ENCODE data around the gene ZDHHC3. TPM values are rescaled to one million over a fixed set of nuclear protein-coding genes. Genes with fewer than 3 reads are reported as not detected.

Gene ZDHHC3, protein sequence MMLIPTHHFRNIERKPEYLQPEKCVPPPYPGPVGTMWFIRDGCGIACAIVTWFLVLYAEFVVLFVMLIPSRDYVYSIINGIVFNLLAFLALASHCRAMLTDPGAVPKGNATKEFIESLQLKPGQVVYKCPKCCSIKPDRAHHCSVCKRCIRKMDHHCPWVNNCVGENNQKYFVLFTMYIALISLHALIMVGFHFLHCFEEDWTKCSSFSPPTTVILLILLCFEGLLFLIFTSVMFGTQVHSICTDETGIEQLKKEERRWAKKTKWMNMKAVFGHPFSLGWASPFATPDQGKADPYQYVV
- 10 to 100 TPM; 20.5 to 50.5 TPM for total RNA-seq

DNA sequence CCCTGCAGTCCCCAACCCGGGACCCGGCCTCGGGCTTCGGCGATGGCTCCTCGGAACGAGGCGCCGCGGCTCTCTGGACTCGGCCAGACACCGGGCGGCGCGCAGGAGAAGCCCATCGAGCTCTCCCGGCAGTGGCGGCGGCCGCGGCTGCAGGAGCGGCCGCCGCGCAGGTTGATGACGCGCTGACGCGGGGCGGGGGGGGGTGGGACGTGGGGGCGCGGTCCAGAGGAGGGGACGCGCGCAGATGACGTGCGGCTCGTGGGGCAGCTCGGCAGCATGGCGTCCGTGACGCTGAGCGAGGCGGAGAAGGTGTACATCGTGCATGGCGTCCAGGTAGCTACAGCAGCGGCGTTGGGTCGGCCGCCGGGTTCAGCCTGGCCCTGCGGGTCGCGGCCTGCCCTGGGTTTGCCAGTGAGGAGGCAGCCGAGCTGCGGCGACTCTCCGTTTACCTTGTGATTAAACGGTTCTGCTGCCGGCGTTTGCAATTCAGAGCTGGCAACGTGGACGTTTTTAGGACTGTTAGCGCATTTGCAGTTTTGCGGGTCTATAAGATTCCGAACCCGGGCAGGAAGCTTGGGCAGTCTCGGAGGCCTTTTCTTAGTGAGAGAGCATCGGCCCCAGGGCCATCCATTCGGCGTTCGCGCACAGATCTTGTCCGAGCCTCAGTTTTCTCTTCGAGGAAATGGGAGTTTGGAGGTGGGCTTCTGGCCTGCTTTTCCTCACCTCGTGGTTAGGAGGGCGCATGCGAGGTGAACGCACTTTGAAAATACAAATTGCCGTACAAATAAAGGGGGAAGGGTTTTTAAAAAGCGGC is at the start of gene ZDHHC3, which contains the start of gene EXOSC7:
ZDHHC3 (minus strand) TSS at position 173 of the 814 bp plus-strand sequence. CDS start 16,738 bp downstream, outside the sequence.
EXOSC7 (plus strand) TSS at position 243 of the 814 bp plus-strand sequence; CDS start at position 277, 34 bp downstream.
- H3K27ac Mint-ChIP-seq: peak within 1 kb of the TSS; percentile 96

DNA sequence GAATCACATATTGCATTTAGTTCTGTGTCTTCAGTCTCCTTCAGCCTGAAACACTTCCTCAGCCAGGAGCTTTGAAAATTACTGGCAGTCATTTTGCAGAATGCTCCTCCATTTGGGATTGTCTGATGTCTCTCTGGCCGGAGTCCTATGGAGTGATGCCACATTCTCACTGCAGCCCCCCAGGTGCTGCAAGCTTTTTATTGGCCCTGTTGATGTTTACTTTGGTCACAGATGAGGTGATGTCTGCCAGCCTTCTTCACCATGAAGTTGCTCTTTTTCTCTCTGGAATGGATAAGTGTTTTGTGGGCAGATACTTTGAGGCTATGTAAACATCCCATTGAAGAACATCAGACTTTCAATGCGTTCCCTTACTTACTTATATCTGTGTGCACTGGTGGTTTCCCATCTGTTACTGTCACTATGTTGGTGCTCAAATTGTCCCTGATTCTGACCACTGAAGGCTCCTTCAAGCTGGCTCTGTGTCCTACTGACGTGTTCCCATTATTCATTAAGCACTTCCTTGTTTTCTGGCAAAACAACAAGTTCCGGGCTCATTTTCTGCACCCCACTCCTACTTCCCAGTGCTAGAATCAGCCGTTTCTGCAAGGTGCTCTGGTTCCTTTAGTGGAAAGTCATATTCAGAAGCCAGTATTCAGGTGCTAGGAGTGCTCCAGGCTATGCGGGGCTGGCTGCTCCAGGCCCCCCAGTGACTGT is 48.7 kb upstream of the ZDHHC3 start:
- Mint-ChIP-seq H3K27me3 (no peaks in the 10 kb centered on the region), H3K9me3 (no peaks in the 10 kb centered on the region), H3K4me1 (peaks cover 12% of the 10 kb centered on the region)

More for the DNA sequence above, at the start of gene ZDHHC3, which contains the start of gene EXOSC7:
- H3K4me1 Mint-ChIP-seq: peaks cover 37% of the 10 kb centered on the region
- H3K4me3 Mint-ChIP-seq: peak within 1 kb of the TSS; percentile 96
- peaks cover 18% of the 10 kb centered on the region for H3K36me3 Mint-ChIP-seq (ENCODE audit: low read depth)
- peak; percentile 94 for ATAC-seq (replicated peaks)
- H3K27me3 Mint-ChIP-seq: no peaks in the 10 kb centered on the region
- H3K9me3 Mint-ChIP-seq: no peaks in the 10 kb centered on the region

DNA sequence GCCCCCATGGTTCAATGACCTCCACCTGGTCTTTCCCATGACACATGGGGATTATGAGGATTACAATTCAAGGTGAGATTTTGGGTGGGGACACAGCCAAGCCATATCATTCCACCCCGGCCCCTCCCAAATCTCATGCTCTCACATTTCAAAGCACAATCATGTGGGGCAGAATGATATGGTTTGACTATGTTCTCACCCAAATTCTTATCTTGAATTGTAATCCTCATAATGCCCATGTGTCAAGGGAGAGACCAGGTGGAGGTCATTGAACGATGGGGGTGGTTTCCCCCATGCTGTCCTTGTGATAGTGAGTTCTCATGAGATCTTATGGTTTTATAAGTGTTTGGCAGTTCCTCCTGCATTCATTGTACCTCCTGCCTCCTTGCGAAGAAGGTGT is 47.7 kb upstream of the ZDHHC3 start:
- Mint-ChIP-seq H3K36me3 (ENCODE audit: low read depth) (peaks cover 3% of the 10 kb centered on the region), H3K27ac (no peak overlapping the region)

More for the DNA sequence above, 48.7 kb upstream of the ZDHHC3 start:
- H3K36me3 Mint-ChIP-seq (ENCODE audit: low read depth): no peaks in the 10 kb centered on the region
- H3K27ac Mint-ChIP-seq: no peak overlapping the region
- ATAC-seq (replicated peaks): no peak
- no peak overlapping the region for H3K4me3 Mint-ChIP-seq

DNA sequence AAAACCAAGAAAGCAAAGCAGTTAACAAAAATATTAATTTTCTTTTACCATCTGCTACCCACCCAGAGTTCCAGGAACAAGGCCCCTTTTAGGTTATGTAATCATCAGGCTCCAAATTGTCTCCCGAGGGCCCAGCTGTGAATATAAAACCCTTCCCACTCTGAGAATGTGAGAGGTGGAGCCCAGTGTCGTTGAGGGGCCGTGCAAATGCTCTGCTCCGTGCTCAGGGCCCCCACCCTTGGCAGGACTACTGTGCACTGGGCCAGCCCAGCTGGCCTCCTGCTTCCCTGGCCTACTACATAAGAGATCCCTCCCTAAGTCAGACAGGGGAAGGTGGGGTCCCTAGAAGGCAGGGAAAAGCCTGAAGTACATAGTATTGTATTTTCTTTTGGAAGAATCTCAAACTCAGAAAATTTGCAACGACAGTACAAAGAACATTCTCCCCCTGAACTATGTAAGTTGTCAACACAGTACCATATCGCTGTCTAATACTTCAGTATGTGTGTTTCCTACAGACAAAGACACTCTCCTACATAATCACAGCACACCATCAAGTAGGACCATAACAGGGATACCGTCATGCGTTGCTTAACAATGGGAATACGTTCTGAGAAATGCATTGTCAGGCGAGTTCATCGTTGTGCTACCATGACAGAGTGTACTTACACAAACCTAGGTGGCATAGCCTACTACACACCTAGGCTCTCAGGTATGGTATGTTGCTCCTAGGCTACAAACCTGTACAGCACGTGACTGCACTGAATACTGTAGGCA is 45.7 kb upstream of the ZDHHC3 start:
- no peaks in the 10 kb centered on the region for H3K27me3 Mint-ChIP-seq
- peak overlapping the region; percentile 32 for H3K27ac Mint-ChIP-seq
- no peak overlapping the region for H3K4me3 Mint-ChIP-seq
- H3K9me3 Mint-ChIP-seq: no peaks in the 10 kb centered on the region
- H3K4me1 Mint-ChIP-seq: peaks cover 12% of the 10 kb centered on the region
- ATAC-seq (replicated peaks): no peak
- H3K36me3 Mint-ChIP-seq (ENCODE audit: low read depth): peaks cover 10% of the 10 kb centered on the region

More for the DNA sequence above, 47.7 kb upstream of the ZDHHC3 start:
- Mint-ChIP-seq H3K4me3 (no peak overlapping the region), H3K27me3 (no peaks in the 10 kb centered on the region), H3K9me3 (no peaks in the 10 kb centered on the region), H3K4me1 (peaks cover 12% of the 10 kb centered on the region)
- no peak for ATAC-seq (replicated peaks)

DNA sequence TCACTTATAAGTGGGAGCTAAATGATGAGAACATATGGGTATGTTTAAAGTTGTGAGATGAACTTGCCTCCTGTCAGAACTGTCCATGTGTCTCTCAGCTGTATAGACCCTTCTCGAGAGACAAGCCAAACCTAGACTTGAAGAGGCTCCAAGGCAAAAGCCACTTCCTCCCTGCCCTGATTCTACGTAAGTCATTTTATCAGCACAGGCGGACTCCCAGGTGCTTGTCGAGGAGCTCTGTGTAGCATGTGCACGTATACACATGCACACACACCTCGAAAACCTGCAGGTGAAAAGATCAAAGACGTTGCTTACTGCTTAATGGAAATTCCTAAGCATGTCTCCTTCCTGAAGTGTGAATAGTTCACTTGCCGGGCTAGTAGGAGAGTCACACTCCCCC is 44.6 kb upstream of the ZDHHC3 start:
- peak overlapping the region; percentile 32 for H3K27ac Mint-ChIP-seq
- H3K4me3 Mint-ChIP-seq: peak overlapping the region; percentile 0
- ATAC-seq (replicated peaks): peak; percentile 42
- no peaks in the 10 kb centered on the region for H3K27me3 Mint-ChIP-seq
- H3K4me1 Mint-ChIP-seq: peaks cover 17% of the 10 kb centered on the region
- H3K36me3 Mint-ChIP-seq (ENCODE audit: low read depth): peaks cover 17% of the 10 kb centered on the region
- no peaks in the 10 kb centered on the region for H3K9me3 Mint-ChIP-seq

DNA sequence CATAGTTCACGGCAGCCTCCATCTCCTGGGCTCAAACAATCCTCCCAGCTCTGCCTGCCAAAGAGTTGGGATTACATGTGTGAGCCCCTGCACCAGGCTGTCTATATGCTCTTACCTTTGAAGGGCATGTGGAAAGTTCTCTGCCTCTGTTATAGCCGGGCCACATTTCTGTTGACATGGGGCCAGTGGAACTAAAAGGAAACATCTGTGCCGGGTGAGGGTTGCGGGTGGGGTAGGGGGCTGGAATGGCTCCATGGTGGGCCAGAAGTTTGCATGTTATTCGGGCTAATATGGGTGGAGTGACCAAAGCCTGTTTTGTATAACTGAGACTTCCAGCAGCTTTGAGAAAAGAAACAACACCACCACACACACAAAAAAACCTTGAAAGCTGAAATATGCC is 41.8 kb upstream of the ZDHHC3 start:
- Mint-ChIP-seq H3K27ac (no peak overlapping the region), H3K9me3 (no peaks in the 10 kb centered on the region), H3K4me3 (no peak overlapping the region), H3K4me1 (peaks cover 20% of the 10 kb centered on the region), H3K27me3 (no peaks in the 10 kb centered on the region), H3K36me3 (ENCODE audit: low read depth) (peaks cover 33% of the 10 kb centered on the region)
- ATAC-seq (replicated peaks): no peak

DNA sequence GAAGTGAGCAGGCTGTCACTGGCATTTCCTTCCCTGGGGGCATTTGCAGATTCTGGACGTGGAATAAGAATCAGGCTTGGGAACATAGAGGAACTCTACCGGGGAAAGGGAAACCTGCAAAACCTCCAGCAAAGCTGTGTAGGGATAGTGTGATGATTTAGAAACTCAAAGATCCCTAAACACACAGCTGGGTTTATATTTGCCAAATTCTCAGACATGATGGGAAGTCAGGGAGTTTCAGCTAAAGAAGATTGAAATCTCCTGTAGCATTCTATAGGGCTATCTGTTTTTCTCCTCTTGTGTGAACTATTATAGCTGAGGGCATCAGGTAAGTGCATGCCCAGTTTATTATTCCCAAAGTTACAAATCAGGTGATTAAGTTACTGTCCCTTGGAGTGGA is 40.9 kb upstream of the ZDHHC3 start:
- no peak for ATAC-seq (replicated peaks)
- no peaks in the 10 kb centered on the region for H3K27me3 Mint-ChIP-seq
- H3K9me3 Mint-ChIP-seq: no peaks in the 10 kb centered on the region
- peaks cover 24% of the 10 kb centered on the region for H3K4me1 Mint-ChIP-seq
- no peak overlapping the region for H3K4me3 Mint-ChIP-seq
- peaks cover 42% of the 10 kb centered on the region for H3K36me3 Mint-ChIP-seq (ENCODE audit: low read depth)
- H3K27ac Mint-ChIP-seq: no peak overlapping the region

DNA sequence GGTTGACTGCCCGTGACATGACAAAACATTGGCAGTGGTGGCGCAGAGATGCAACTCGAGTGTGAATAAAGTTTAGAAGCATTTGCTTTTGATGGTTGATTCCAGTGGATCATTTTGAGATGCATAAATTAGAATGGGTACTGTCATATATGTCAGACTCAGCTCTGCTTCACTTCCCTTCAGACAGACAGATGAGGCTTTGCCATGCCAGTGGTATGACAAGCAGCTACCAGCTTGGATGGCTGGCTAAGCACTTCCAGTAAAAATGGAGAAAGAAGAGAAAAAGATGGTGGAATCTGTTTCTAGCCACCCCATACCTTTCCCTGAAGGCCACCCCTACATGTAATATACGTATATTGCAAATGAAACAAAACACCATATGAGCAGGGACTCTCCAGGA is 36.6 kb upstream of the ZDHHC3 start:
- Mint-ChIP-seq H3K36me3 (ENCODE audit: low read depth) (peaks cover 76% of the 10 kb centered on the region), H3K27me3 (no peaks in the 10 kb centered on the region), H3K9me3 (no peaks in the 10 kb centered on the region), H3K4me3 (no peak overlapping the region), H3K4me1 (peaks cover 26% of the 10 kb centered on the region), H3K27ac (no peak overlapping the region)
- no peak for ATAC-seq (replicated peaks)

DNA sequence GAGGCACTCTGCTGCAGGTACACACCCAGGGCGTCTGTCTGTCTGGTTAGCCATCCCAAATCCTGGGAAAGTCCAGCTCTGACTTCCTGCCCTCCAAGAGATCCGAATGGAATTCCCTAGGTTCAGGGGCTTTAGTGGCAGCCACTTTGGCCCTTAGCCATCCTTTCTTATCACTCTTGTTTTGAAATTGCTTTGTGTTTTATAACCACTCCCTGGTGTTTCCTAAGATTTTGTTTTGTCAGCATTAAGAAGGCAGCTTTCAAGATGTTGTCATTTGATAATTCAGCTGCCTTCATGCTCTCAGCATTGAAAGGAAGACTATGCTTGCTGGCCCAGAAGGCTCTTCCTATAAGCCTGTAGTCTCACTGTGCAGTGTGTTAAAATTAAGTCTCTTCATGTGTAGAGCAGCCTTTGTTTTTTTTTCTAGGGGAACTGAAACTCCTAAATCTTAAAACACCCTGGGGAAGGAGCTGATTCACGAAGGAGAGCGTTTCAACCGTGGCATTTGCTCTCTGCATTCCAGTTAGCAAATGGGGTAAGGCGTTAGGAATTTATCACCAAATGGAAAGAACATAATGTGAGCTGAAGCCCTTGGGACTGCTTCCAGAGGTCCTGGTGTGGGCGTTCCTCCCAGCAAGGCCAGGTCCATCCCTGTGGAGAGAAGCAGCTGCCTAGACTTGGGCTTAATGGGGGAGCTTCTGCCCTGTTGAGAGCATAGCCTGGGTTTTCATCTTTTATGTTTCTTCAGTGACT is 36.0 kb upstream of the ZDHHC3 start:
- Mint-ChIP-seq H3K36me3 (ENCODE audit: low read depth) (peaks cover 82% of the 10 kb centered on the region), H3K4me1 (peaks cover 29% of the 10 kb centered on the region), H3K27ac (peak overlapping the region; percentile 3), H3K9me3 (no peaks in the 10 kb centered on the region), H3K4me3 (no peak overlapping the region), H3K27me3 (no peaks in the 10 kb centered on the region)
- no peak for ATAC-seq (replicated peaks)

DNA sequence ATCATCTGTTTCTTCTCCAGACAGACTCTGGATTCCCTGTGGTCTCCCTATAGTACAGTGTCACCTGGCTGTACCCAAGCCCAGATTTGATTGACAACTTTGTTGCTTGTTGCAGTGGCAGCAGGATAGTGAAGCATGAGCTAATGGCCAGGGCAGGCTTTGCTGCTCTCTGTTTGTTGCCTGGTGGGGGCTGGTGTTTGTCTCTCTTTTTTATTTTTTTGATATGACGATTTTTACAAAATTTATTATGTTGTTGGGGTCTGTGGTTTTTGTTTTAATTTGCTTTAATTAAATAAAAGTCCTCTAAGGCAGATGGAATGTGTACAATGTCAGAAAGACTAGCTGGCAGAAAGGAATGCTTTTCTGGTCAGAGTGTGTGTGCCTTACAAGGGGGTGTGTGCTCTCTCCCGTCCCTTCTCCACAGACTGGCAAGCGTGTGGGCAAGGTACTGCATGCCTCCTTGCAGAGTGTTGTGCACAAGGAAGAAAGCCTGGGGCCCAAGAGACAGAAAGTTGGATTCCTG is 34.9 kb upstream of the ZDHHC3 start:
- Mint-ChIP-seq H3K36me3 (ENCODE audit: low read depth) (peaks cover 79% of the 10 kb centered on the region), H3K27ac (peak overlapping the region; percentile 69), H3K9me3 (no peaks in the 10 kb centered on the region), H3K4me1 (peaks cover 26% of the 10 kb centered on the region), H3K27me3 (no peaks in the 10 kb centered on the region), H3K4me3 (no peak overlapping the region)
- ATAC-seq (replicated peaks): no peak

DNA sequence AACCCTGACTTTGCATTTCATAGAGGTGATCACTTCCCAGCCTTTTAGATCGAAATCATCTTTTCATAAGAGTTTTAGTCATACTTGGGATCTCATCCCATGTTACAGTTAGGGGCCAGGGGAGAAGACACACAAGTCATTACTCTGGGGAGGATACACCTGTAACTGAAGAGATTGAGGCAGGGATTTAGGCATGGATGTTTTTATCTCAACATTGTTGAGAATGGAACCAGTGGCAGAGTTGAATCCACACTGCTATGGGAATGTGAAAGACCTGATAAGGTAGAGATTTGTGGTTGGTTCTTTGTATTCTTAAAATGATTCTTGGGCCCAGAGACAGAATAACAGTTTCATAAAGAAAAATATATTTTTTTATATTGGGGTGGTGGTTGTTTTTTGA is 33.9 kb upstream of the ZDHHC3 start:
- no peaks in the 10 kb centered on the region for H3K9me3 Mint-ChIP-seq
- no peak for ATAC-seq (replicated peaks)
- no peaks in the 10 kb centered on the region for H3K27me3 Mint-ChIP-seq
- peaks cover 84% of the 10 kb centered on the region for H3K36me3 Mint-ChIP-seq (ENCODE audit: low read depth)
- H3K27ac Mint-ChIP-seq: no peak overlapping the region
- H3K4me1 Mint-ChIP-seq: peaks cover 36% of the 10 kb centered on the region
- H3K4me3 Mint-ChIP-seq: no peak overlapping the region

DNA sequence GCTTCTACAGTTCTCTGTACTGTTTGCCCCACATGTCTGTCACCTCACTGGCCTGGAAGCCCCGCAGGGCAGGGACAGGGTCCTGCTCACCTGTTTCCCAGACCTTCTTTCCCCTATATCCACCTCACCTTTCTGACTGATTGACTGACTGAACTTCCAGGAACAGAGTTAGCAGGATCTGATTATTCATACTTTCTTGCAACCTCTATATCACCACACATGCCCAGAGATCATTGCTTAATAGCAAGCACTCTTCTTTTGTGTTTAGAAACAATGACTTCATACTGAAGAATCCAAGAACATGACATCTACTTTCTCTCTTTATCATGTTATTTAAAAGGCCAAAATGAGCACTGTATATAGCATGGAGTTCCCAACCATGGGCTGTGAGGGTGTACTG is 32.1 kb upstream of the ZDHHC3 start:
- H3K4me3 Mint-ChIP-seq: no peak overlapping the region
- peaks cover 92% of the 10 kb centered on the region for H3K36me3 Mint-ChIP-seq (ENCODE audit: low read depth)
- H3K27me3 Mint-ChIP-seq: no peaks in the 10 kb centered on the region
- no peaks in the 10 kb centered on the region for H3K9me3 Mint-ChIP-seq
- H3K4me1 Mint-ChIP-seq: peaks cover 39% of the 10 kb centered on the region
- no peak overlapping the region for H3K27ac Mint-ChIP-seq
- ATAC-seq (replicated peaks): no peak

DNA sequence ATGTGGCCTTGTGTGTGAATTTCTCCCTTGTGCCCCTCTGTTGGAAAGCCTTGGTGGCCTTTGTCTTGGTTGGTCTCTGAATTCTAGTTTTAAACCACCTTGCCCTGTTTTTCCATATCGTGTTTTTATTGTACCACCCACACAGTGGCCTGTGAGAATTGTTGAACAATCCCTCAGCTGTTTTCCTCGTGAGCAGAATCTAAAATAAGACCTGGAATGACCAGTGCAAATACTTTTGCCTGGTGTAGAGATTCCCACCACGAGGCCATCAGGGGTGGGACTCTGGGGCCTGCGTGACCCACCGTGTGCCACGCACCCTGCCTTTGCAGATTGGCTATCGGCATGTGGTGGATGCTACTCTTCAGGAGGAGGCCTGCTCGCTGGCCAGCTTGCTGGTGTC is 31.1 kb upstream of the ZDHHC3 start:
- Mint-ChIP-seq H3K4me3 (peak overlapping the region; percentile 38), H3K36me3 (ENCODE audit: low read depth) (peaks cover 92% of the 10 kb centered on the region), H3K27ac (peak overlapping the region; percentile 70), H3K9me3 (no peaks in the 10 kb centered on the region), H3K27me3 (no peaks in the 10 kb centered on the region), H3K4me1 (peaks cover 34% of the 10 kb centered on the region)
- ATAC-seq (replicated peaks): no peak

Data from activated T-helper 17 cell treated with anti-CD3 and anti-CD28 coated beads, Interleukin-2, amount 50 U/mL, for 72 hours (primary cell).